Activated CD4-positive, alpha-beta memory T cell treated with anti-CD3 and anti-CD28 coated beads for 36 hours (primary cell): ENCODE measurements around the gene KCNAB2. TPM values are rescaled to one million over a fixed set of nuclear protein-coding genes. Genes with fewer than 3 reads are reported as not detected.

ENCODE experiments used
- CTCF ChIA-PET: fragments of 350-600 bp; sonication (Branson Sonifier 250); formaldehyde crosslinking; loops from one replicate; lab custom pipeline; 2021; ENCODE audit warnings: antibody characterized with exemption, inconsistent platforms; lab: Charles Lee
- POLR2A ChIA-PET: fragments of 350-600 bp; sonication (Branson Sonifier 250); formaldehyde crosslinking; loops from one replicate; lab custom pipeline; 2021; ENCODE audit warnings: antibody characterized with exemption; lab: Charles Lee
- DNase-seq: peaks from one replicate; pipeline ENCODE4 v3.0.0-alpha.2; 2020
- H3K27ac Mint-ChIP-seq: one replicate; pipeline ENCODE4 v1.8.0; 2021; ENCODE audit warnings: mixed read lengths
- H3K27me3 Mint-ChIP-seq: one replicate; pipeline ENCODE4 v1.8.0; 2021; ENCODE audit warnings: mixed read lengths
- H3K36me3 Mint-ChIP-seq: one replicate; pipeline ENCODE4 v1.8.0; 2021; ENCODE audit warnings: mixed read lengths
- H3K4me1 Mint-ChIP-seq: one replicate; pipeline ENCODE4 v1.8.0; 2021; ENCODE audit warnings: low read depth, mixed read lengths
- H3K4me3 Mint-ChIP-seq: one replicate; pipeline ENCODE4 v1.8.0; 2021; ENCODE audit warnings: mild to moderate bottlenecking, mixed read lengths
- H3K9me3 Mint-ChIP-seq: one replicate; pipeline ENCODE4 v1.8.0; 2021; ENCODE audit warnings: mixed read lengths
- intact Hi-C: fragments of 100-400 bp; cut with micrococcal nuclease; formaldehyde crosslinking; loops from one replicate; pipeline ENCODE4 v1.15.1; 2023
- total RNA-seq, 2 experiments: library from RNA; stranded (reverse); gene quantifications; one replicate each; pipeline ENCODE4 v1.2.3, GENCODE V29; 2021

The KCNAB2 gene
- total RNA-seq, 2 experiments from 2014 or later = 196 to 202 TPM

GRCh38 chr1:6148497-6149241 lies 103.0 kb downstream of the KCNAB2 start:
- Mint-ChIP-seq H3K4me1 (peaks cover 3% of the 10 kb centered on the region), H3K27ac (no peak overlapping the region), H3K4me3 (peak overlapping the region; percentile 43), H3K9me3 (no peaks in the 10 kb centered on the region), H3K36me3 (no peaks in the 10 kb centered on the region), H3K27me3 (peaks cover 7% of the 10 kb centered on the region)
- intact Hi-C loops = loop anchor here (1.0 kb wide), 1 partner anchor 27 kb away; no protein-coding TSS in a partner anchor
- peak; percentile 81 for DNase-seq
- CTCF ChIA-PET = interaction anchor here (1.0 kb wide), 1 partner anchor 98 kb away, joined by 3 read pairs; no protein-coding TSS in a partner anchor
- POLR2A ChIA-PET = interaction anchor here (0.5 kb wide), 1 partner anchor 46 kb away, joined by 3 read pairs; no protein-coding TSS in a partner anchor

- Mint-ChIP-seq H3K27me3 (peaks cover 7% of the 10 kb centered on the region), H3K4me3 (no peak overlapping the region), H3K9me3 (no peaks in the 10 kb centered on the region), H3K4me1 (peaks cover 3% of the 10 kb centered on the region), H3K36me3 (no peaks in the 10 kb centered on the region), H3K27ac (no peak overlapping the region)
- CTCF ChIA-PET = no interaction called here
- POLR2A ChIA-PET = no interaction called here
- no peak for DNase-seq
- intact Hi-C loops = no loop called here
These were observed 103.9 kb downstream of the KCNAB2 start for GRCh38 chr1:6149597-6149996.

GRCh38 chr1:6150006-6150938 lies 104.6 kb downstream of the KCNAB2 start:
- intact Hi-C loops = no loop called here
- CTCF ChIA-PET = no interaction called here
- Mint-ChIP-seq H3K27ac (no peak overlapping the region), H3K9me3 (no peaks in the 10 kb centered on the region), H3K27me3 (peaks cover 7% of the 10 kb centered on the region), H3K4me1 (peaks cover 3% of the 10 kb centered on the region), H3K4me3 (no peak overlapping the region), H3K36me3 (no peaks in the 10 kb centered on the region)
- POLR2A ChIA-PET = no interaction called here
- no peak for DNase-seq

Other genes with a start within 250 kb of the KCNAB2 start
- 10 to 100 TPM; 14.0 to 14.6 TPM for gene NPHP4, start 53.5 kb upstream of the KCNAB2 start, total RNA-seq
- under 1 TPM; 0.38 to 0.51 TPM for gene CHD5, start 134.4 kb downstream of the KCNAB2 start, total RNA-seq
- 100 to 1,000 TPM; 395 to 433 TPM for gene RPL22, start 153.7 kb downstream of the KCNAB2 start, total RNA-seq
- gene RNF207, start 160.2 kb downstream of the KCNAB2 start, total RNA-seq = 10 to 100 TPM; 14.7 to 18.4 TPM
- 10 to 100 TPM; 47.6 to 51.4 TPM for gene ICMT, start 190.1 kb downstream of the KCNAB2 start, total RNA-seq
- gene HES3, start 198.3 kb downstream of the KCNAB2 start, total RNA-seq = not detected
- gene GPR153, start 215.2 kb downstream of the KCNAB2 start, total RNA-seq = under 1 TPM; 0.17 to 0.26 TPM